H9 (cell line): Measurements from ENCODE around the gene PNPLA8. TPM values are rescaled to one million over a fixed set of nuclear protein-coding genes. Genes with fewer than 3 reads are reported as not detected.

Experiments
- DNase-seq: peaks from one replicate; pipeline ENCODE4 v3.0.0-alpha.2; 2017
- H2AFZ ChIP-seq: one replicate; pipeline ENCODE4 v1.6.1; 2013; ENCODE audit warnings: mild to moderate bottlenecking, low read length, control low read depth, moderate library complexity
- H2AK5ac ChIP-seq: 2 replicates; pipeline ENCODE4 v1.6.1; 2013; ENCODE audit warnings: low read length, control low read depth, mixed read lengths; ENCODE audit not compliant: insufficient read length
- H2BK120ac ChIP-seq: one replicate; pipeline ENCODE4 v1.6.1; 2013; ENCODE audit warnings: low read depth, mild to moderate bottlenecking, low read length, control low read depth, inconsistent platforms; ENCODE audit not compliant: poor library complexity, severe bottlenecking
- H2BK12ac ChIP-seq: 2 replicates; pipeline ENCODE4 v1.6.1; 2013; ENCODE audit warnings: low read length, control low read depth, mixed read lengths, low read depth; ENCODE audit not compliant: insufficient read length
- H2BK15ac ChIP-seq: 2 replicates; pipeline ENCODE4 v1.6.1; 2013; ENCODE audit warnings: low read depth, low read length, control low read depth
- H2BK20ac ChIP-seq: one replicate; pipeline ENCODE4 v1.6.1; 2013; ENCODE audit warnings: low read depth, mild to moderate bottlenecking, low read length, control low read depth, inconsistent platforms; ENCODE audit not compliant: poor library complexity, severe bottlenecking
- H2BK5ac ChIP-seq: 2 replicates; pipeline ENCODE4 v1.6.1; 2013; ENCODE audit warnings: low read length, control low read depth, mixed read lengths; ENCODE audit not compliant: insufficient read length
- H3K14ac ChIP-seq: 2 replicates; pipeline ENCODE4 v1.6.1; 2013; ENCODE audit warnings: low read length, control low read depth; ENCODE audit not compliant: insufficient read depth
- H3K18ac ChIP-seq: 2 replicates; pipeline ENCODE4 v1.6.1; 2013; ENCODE audit warnings: low read depth, mild to moderate bottlenecking, mixed read lengths, low read length, control low read depth; ENCODE audit not compliant: insufficient read length
- H3K23ac ChIP-seq: 2 replicates; pipeline ENCODE4 v1.6.1; 2013; ENCODE audit warnings: low read length, control low read depth, mixed read lengths, low read depth; ENCODE audit not compliant: insufficient read length
- H3K23me2 ChIP-seq: 2 replicates; pipeline ENCODE4 v1.6.1; 2013; ENCODE audit warnings: low read depth, mild to moderate bottlenecking, mixed read lengths, low read length, control low read depth; ENCODE audit not compliant: insufficient read length, poor library complexity, severe bottlenecking
- H3K27ac ChIP-seq: 2 replicates; pipeline ENCODE4 v1.5.1; 2013; ENCODE audit warnings: low read length, control low read depth, mixed read lengths, low read depth; ENCODE audit not compliant: insufficient read length
- H3K27me3 ChIP-seq: 2 replicates; pipeline ENCODE4 v1.6.1; 2013; ENCODE audit warnings: low read length, control low read depth, inconsistent platforms; ENCODE audit not compliant: insufficient read depth
- H3K4ac ChIP-seq: 2 replicates; pipeline ENCODE4 v1.6.1; 2013; ENCODE audit warnings: low read depth, mild to moderate bottlenecking, control low read depth, inconsistent platforms, low read length, moderate library complexity
- H3K4me1 ChIP-seq: 2 replicates; pipeline ENCODE4 v1.6.1; 2013; ENCODE audit warnings: low read length, control low read depth, inconsistent platforms; ENCODE audit not compliant: insufficient read depth
- H3K4me2 ChIP-seq: 2 replicates; pipeline ENCODE4 v1.6.1; 2013; ENCODE audit warnings: low read length, control low read depth, mixed read lengths; ENCODE audit not compliant: insufficient read length, insufficient read depth
- H3K56ac ChIP-seq: 2 replicates; pipeline ENCODE4 v1.6.1; 2013; ENCODE audit warnings: low read depth, mild to moderate bottlenecking, mixed read lengths, low read length, control low read depth; ENCODE audit not compliant: insufficient read length
- H3K79me1 ChIP-seq: 2 replicates; pipeline ENCODE4 v1.6.1; 2013; ENCODE audit warnings: low read depth, mild to moderate bottlenecking, moderate library complexity, low read length, control low read depth, inconsistent platforms; ENCODE audit not compliant: insufficient read depth, poor library complexity, severe bottlenecking
- H3K79me2 ChIP-seq: 2 replicates; pipeline ENCODE4 v1.6.1; 2013; ENCODE audit warnings: low read length, control low read depth, inconsistent platforms; ENCODE audit not compliant: insufficient read depth
- H3K9ac ChIP-seq: 2 replicates; pipeline ENCODE4 v1.6.1; 2013; ENCODE audit warnings: low read length, control low read depth, mixed read lengths; ENCODE audit not compliant: insufficient read length; ENCODE audit errors: extremely low read depth
- H3K9me3 ChIP-seq: one replicate; pipeline ENCODE4 v1.6.1; 2013; ENCODE audit warnings: low read depth, low read length, inconsistent platforms; ENCODE audit not compliant: control insufficient read depth
- H3T11ph ChIP-seq: one replicate; pipeline ENCODE4 v1.6.1; 2013; ENCODE audit warnings: mild to moderate bottlenecking, low read length, control low read depth, inconsistent platforms
- H4K20me1 ChIP-seq: one replicate; pipeline ENCODE4 v1.6.1; 2013; ENCODE audit not compliant: control insufficient read depth, insufficient read length, insufficient read depth
- H4K5ac ChIP-seq: 2 replicates; pipeline ENCODE4 v1.6.1; 2013; ENCODE audit warnings: low read depth, mild to moderate bottlenecking, mixed read lengths, low read length, control low read depth; ENCODE audit not compliant: insufficient read length
- H4K8ac ChIP-seq: replicated peaks from 2 replicates; pipeline ENCODE4 v1.6.1; 2013; ENCODE audit warnings: low read length, control low read depth, mixed read lengths, low read depth; ENCODE audit not compliant: insufficient read length
- H4K91ac ChIP-seq: 2 replicates; pipeline ENCODE4 v1.6.1; 2013; ENCODE audit warnings: low read depth, mild to moderate bottlenecking, moderate library complexity, mixed read lengths, low read length, control low read depth; ENCODE audit not compliant: insufficient read length
- H3K27ac Mint-ChIP-seq, 3 experiments: 2 replicates in 2 of 3; 3 replicates in 1 of 3; pipeline ENCODE4 v1.8.0; 2020 to 2021; ENCODE audit warnings: mixed read lengths in 3 of 3, mild to moderate bottlenecking in 1 of 3, moderate library complexity in 1 of 3
- H3K27me3 Mint-ChIP-seq: 2 replicates; pipeline ENCODE4 v1.8.0; 2021; ENCODE audit warnings: low read depth, mild to moderate bottlenecking, moderate library complexity, mixed read lengths
- H3K36me3 Mint-ChIP-seq, 3 experiments: 2 replicates in 2 of 3; 3 replicates in 1 of 3; pipeline ENCODE4 v1.8.0; 2020 to 2021; ENCODE audit warnings: low read depth in 3 of 3, mixed read lengths in 3 of 3; ENCODE audit not compliant: insufficient read depth in 1 of 3
- H3K4me1 Mint-ChIP-seq, 2 experiments: 2 replicates each; pipeline ENCODE4 v1.8.0; 2020; ENCODE audit warnings: mixed read lengths in 2 of 2
- H3K4me3 Mint-ChIP-seq, 2 experiments: 2 replicates in 1 of 2; 3 replicates in 1 of 2; pipeline ENCODE4 v1.8.0; 2020 to 2021; ENCODE audit warnings: mild to moderate bottlenecking in 2 of 2, mixed read lengths in 2 of 2, moderate library complexity in 1 of 2
- H3K9me3 Mint-ChIP-seq, 2 experiments: 2 replicates in 1 of 2; 3 replicates in 1 of 2; pipeline ENCODE4 v1.8.0; 2020; ENCODE audit warnings: mild to moderate bottlenecking in 2 of 2, mixed read lengths in 2 of 2, moderate library complexity in 1 of 2
- CTCF ChIP-seq: fragments of 200-600 bp; sonication (generic); conservative IDR thresholded peaks from 3 replicates; pipeline ENCODE4 v1.8.0; 2021; ENCODE audit warnings: antibody characterized with exemption, mild to moderate bottlenecking
- WGBS: extraction: QIAGEN DNeasy Blood & Tissue Kit; methylation state at CpG from one replicate; pipeline ENCODE4 v1.1.7; 2013; ENCODE audit warnings: missing lambda C conversion rate, low lambda C conversion rate, mixed read lengths; ENCODE audit not compliant: insufficient read length; ENCODE audit errors: extremely low coverage; 5-methylcytosine and 5-hydroxymethylcytosine counted together
- total RNA-seq: library from RNA; stranded (reverse); gene quantifications from 2 replicates; pipeline ENCODE4 v1.2.1, GENCODE V29; 2021

PNPLA8 gene
- total RNA-seq, 1 experiment from 2014 or later: 11.7 TPM

DNA sequence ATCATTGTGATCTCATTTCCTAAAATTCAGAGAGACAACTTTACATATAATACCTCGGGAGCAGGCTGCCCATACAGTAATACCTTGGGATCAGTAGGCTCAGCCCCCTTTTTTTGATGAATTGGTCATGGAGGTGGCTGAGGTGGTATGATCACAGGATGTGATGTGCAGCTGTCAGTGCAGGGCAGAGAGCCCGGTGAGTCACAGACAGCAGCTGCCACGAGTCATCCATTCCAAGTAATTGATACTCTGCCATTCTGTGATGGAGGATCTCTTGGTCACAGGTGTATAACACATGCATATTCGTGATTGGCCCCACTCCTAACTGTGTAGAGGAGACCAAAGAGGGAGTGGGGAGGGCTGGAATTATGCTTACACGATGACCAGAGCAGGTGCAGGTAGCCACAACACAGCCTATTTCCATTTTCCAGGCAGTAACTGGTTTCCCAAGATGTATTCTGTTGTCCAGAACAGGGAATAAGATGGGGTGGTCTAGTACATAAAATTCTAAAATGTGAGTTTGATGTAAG, 83.8 kb downstream of the PNPLA8 start:
- no peak overlapping the region for H4K91ac ChIP-seq
- Mint-ChIP-seq H3K27ac (no peak overlapping the region), H3K27me3 (no peaks in the 10 kb centered on the region), H3K36me3 (peaks cover 0 to 7% (median 0%) of the 10 kb centered on the region in 3 experiments; a peak in 2 of 7 replicates), H3K9me3 (peaks cover under 1% of the 10 kb centered on the region in 2 experiments; a peak in 3 of 5 replicates), H3K4me3 (no peak overlapping the region), H3K4me1 (no peaks in the 10 kb centered on the region)
- H3K27ac ChIP-seq: no peak overlapping the region
- H4K8ac ChIP-seq: no peak overlapping the region
- H2BK15ac ChIP-seq: no peak overlapping the region
- no peak for DNase-seq
- WGBS: no CpG with 5 or more reads among the region's 5 CpGs
- H3K23ac ChIP-seq: no peak overlapping the region
- H3T11ph ChIP-seq: no peak overlapping the region
- no peaks in the 10 kb centered on the region for H3K79me1 ChIP-seq
- no peak overlapping the region for H3K56ac ChIP-seq
- H2BK20ac ChIP-seq: no peak overlapping the region
- TF ChIP-seq CTCF: no peak
- no peak overlapping the region for H3K9ac ChIP-seq
- no peaks in the 10 kb centered on the region for H3K4me1 ChIP-seq
- no peak overlapping the region for H2BK5ac ChIP-seq
- no peaks in the 10 kb centered on the region for H3K79me2 ChIP-seq
- H2AK5ac ChIP-seq: no peak overlapping the region
- H3K4me2 ChIP-seq: no peak overlapping the region
- H3K14ac ChIP-seq: no peak overlapping the region
- no peaks in the 10 kb centered on the region for H4K20me1 ChIP-seq
- no peaks in the 10 kb centered on the region for H3K27me3 ChIP-seq
- H2AFZ ChIP-seq: no peak overlapping the region
- H3K9me3 ChIP-seq: no peaks in the 10 kb centered on the region
- no peaks in the 10 kb centered on the region for H3K23me2 ChIP-seq
- H3K4ac ChIP-seq: no peak overlapping the region
- no peak overlapping the region for H2BK120ac ChIP-seq
- H3K18ac ChIP-seq: no peak overlapping the region
- H2BK12ac ChIP-seq: no peak overlapping the region
- H4K5ac ChIP-seq: no peak overlapping the region
